H9 (cell line): ENCODE data around the gene ANKRD44. TPM values are rescaled to one million over a fixed set of nuclear protein-coding genes. Genes with fewer than 3 reads are reported as not detected.
A peak's percentile ranks its signal among the peaks of the same experiment; 100 is the strongest.

Experiments used
- DNase-seq: peaks from one replicate; pipeline ENCODE4 v3.0.0-alpha.2; 2017
- H2AFZ ChIP-seq: one replicate; pipeline ENCODE4 v1.6.1; 2013; ENCODE audit warnings: mild to moderate bottlenecking, low read length, control low read depth, moderate library complexity
- H2AK5ac ChIP-seq: 2 replicates; pipeline ENCODE4 v1.6.1; 2013; ENCODE audit warnings: low read length, control low read depth, mixed read lengths; ENCODE audit not compliant: insufficient read length
- H2BK120ac ChIP-seq: one replicate; pipeline ENCODE4 v1.6.1; 2013; ENCODE audit warnings: low read depth, mild to moderate bottlenecking, low read length, control low read depth, inconsistent platforms; ENCODE audit not compliant: poor library complexity, severe bottlenecking
- H2BK12ac ChIP-seq: 2 replicates; pipeline ENCODE4 v1.6.1; 2013; ENCODE audit warnings: low read length, control low read depth, mixed read lengths, low read depth; ENCODE audit not compliant: insufficient read length
- H2BK15ac ChIP-seq: 2 replicates; pipeline ENCODE4 v1.6.1; 2013; ENCODE audit warnings: low read depth, low read length, control low read depth
- H2BK20ac ChIP-seq: one replicate; pipeline ENCODE4 v1.6.1; 2013; ENCODE audit warnings: low read depth, mild to moderate bottlenecking, low read length, control low read depth, inconsistent platforms; ENCODE audit not compliant: poor library complexity, severe bottlenecking
- H2BK5ac ChIP-seq: 2 replicates; pipeline ENCODE4 v1.6.1; 2013; ENCODE audit warnings: low read length, control low read depth, mixed read lengths; ENCODE audit not compliant: insufficient read length
- H3K14ac ChIP-seq: 2 replicates; pipeline ENCODE4 v1.6.1; 2013; ENCODE audit warnings: low read length, control low read depth; ENCODE audit not compliant: insufficient read depth
- H3K18ac ChIP-seq: 2 replicates; pipeline ENCODE4 v1.6.1; 2013; ENCODE audit warnings: low read depth, mild to moderate bottlenecking, mixed read lengths, low read length, control low read depth; ENCODE audit not compliant: insufficient read length
- H3K23ac ChIP-seq: 2 replicates; pipeline ENCODE4 v1.6.1; 2013; ENCODE audit warnings: low read length, control low read depth, mixed read lengths, low read depth; ENCODE audit not compliant: insufficient read length
- H3K23me2 ChIP-seq: 2 replicates; pipeline ENCODE4 v1.6.1; 2013; ENCODE audit warnings: low read depth, mild to moderate bottlenecking, mixed read lengths, low read length, control low read depth; ENCODE audit not compliant: insufficient read length, poor library complexity, severe bottlenecking
- H3K27ac ChIP-seq: 2 replicates; pipeline ENCODE4 v1.5.1; 2013; ENCODE audit warnings: low read length, control low read depth, mixed read lengths, low read depth; ENCODE audit not compliant: insufficient read length
- H3K27me3 ChIP-seq: 2 replicates; pipeline ENCODE4 v1.6.1; 2013; ENCODE audit warnings: low read length, control low read depth, inconsistent platforms; ENCODE audit not compliant: insufficient read depth
- H3K4ac ChIP-seq: 2 replicates; pipeline ENCODE4 v1.6.1; 2013; ENCODE audit warnings: low read depth, mild to moderate bottlenecking, control low read depth, inconsistent platforms, low read length, moderate library complexity
- H3K4me1 ChIP-seq: 2 replicates; pipeline ENCODE4 v1.6.1; 2013; ENCODE audit warnings: low read length, control low read depth, inconsistent platforms; ENCODE audit not compliant: insufficient read depth
- H3K4me2 ChIP-seq: 2 replicates; pipeline ENCODE4 v1.6.1; 2013; ENCODE audit warnings: low read length, control low read depth, mixed read lengths; ENCODE audit not compliant: insufficient read length, insufficient read depth
- H3K56ac ChIP-seq: 2 replicates; pipeline ENCODE4 v1.6.1; 2013; ENCODE audit warnings: low read depth, mild to moderate bottlenecking, mixed read lengths, low read length, control low read depth; ENCODE audit not compliant: insufficient read length
- H3K79me1 ChIP-seq: 2 replicates; pipeline ENCODE4 v1.6.1; 2013; ENCODE audit warnings: low read depth, mild to moderate bottlenecking, moderate library complexity, low read length, control low read depth, inconsistent platforms; ENCODE audit not compliant: insufficient read depth, poor library complexity, severe bottlenecking
- H3K79me2 ChIP-seq: 2 replicates; pipeline ENCODE4 v1.6.1; 2013; ENCODE audit warnings: low read length, control low read depth, inconsistent platforms; ENCODE audit not compliant: insufficient read depth
- H3K9ac ChIP-seq: 2 replicates; pipeline ENCODE4 v1.6.1; 2013; ENCODE audit warnings: low read length, control low read depth, mixed read lengths; ENCODE audit not compliant: insufficient read length; ENCODE audit errors: extremely low read depth
- H3K9me3 ChIP-seq: one replicate; pipeline ENCODE4 v1.6.1; 2013; ENCODE audit warnings: low read depth, low read length, inconsistent platforms; ENCODE audit not compliant: control insufficient read depth
- H3T11ph ChIP-seq: one replicate; pipeline ENCODE4 v1.6.1; 2013; ENCODE audit warnings: mild to moderate bottlenecking, low read length, control low read depth, inconsistent platforms
- H4K20me1 ChIP-seq: one replicate; pipeline ENCODE4 v1.6.1; 2013; ENCODE audit not compliant: control insufficient read depth, insufficient read length, insufficient read depth
- H4K5ac ChIP-seq: 2 replicates; pipeline ENCODE4 v1.6.1; 2013; ENCODE audit warnings: low read depth, mild to moderate bottlenecking, mixed read lengths, low read length, control low read depth; ENCODE audit not compliant: insufficient read length
- H4K8ac ChIP-seq: replicated peaks from 2 replicates; pipeline ENCODE4 v1.6.1; 2013; ENCODE audit warnings: low read length, control low read depth, mixed read lengths, low read depth; ENCODE audit not compliant: insufficient read length
- H4K91ac ChIP-seq: 2 replicates; pipeline ENCODE4 v1.6.1; 2013; ENCODE audit warnings: low read depth, mild to moderate bottlenecking, moderate library complexity, mixed read lengths, low read length, control low read depth; ENCODE audit not compliant: insufficient read length
- H3K27ac Mint-ChIP-seq, 3 experiments: 2 replicates in 2 of 3; 3 replicates in 1 of 3; pipeline ENCODE4 v1.8.0; 2020 to 2021; ENCODE audit warnings: mixed read lengths in 3 of 3, mild to moderate bottlenecking in 1 of 3, moderate library complexity in 1 of 3
- H3K27me3 Mint-ChIP-seq: 2 replicates; pipeline ENCODE4 v1.8.0; 2021; ENCODE audit warnings: low read depth, mild to moderate bottlenecking, moderate library complexity, mixed read lengths
- H3K36me3 Mint-ChIP-seq, 3 experiments: 2 replicates in 2 of 3; 3 replicates in 1 of 3; pipeline ENCODE4 v1.8.0; 2020 to 2021; ENCODE audit warnings: low read depth in 3 of 3, mixed read lengths in 3 of 3; ENCODE audit not compliant: insufficient read depth in 1 of 3
- H3K4me1 Mint-ChIP-seq, 2 experiments: 2 replicates each; pipeline ENCODE4 v1.8.0; 2020; ENCODE audit warnings: mixed read lengths in 2 of 2
- H3K4me3 Mint-ChIP-seq, 2 experiments: 2 replicates in 1 of 2; 3 replicates in 1 of 2; pipeline ENCODE4 v1.8.0; 2020 to 2021; ENCODE audit warnings: mild to moderate bottlenecking in 2 of 2, mixed read lengths in 2 of 2, moderate library complexity in 1 of 2
- H3K9me3 Mint-ChIP-seq, 2 experiments: 2 replicates in 1 of 2; 3 replicates in 1 of 2; pipeline ENCODE4 v1.8.0; 2020; ENCODE audit warnings: mild to moderate bottlenecking in 2 of 2, mixed read lengths in 2 of 2, moderate library complexity in 1 of 2
- WGBS: extraction: QIAGEN DNeasy Blood & Tissue Kit; methylation state at CpG from one replicate; pipeline ENCODE4 v1.1.7; 2013; ENCODE audit warnings: missing lambda C conversion rate, low lambda C conversion rate, mixed read lengths; ENCODE audit not compliant: insufficient read length; ENCODE audit errors: extremely low coverage; 5-methylcytosine and 5-hydroxymethylcytosine counted together
- total RNA-seq: library from RNA; stranded (reverse); gene quantifications from 2 replicates; pipeline ENCODE4 v1.2.1, GENCODE V29; 2021
- TF ChIP-seq, protein P1 (sequence below): fragments of 200-600 bp; sonication (generic); conservative IDR thresholded peaks from 3 replicates; pipeline ENCODE4 v1.8.0; 2021; ENCODE audit warnings: antibody characterized with exemption, mild to moderate bottlenecking

Gene ANKRD44
- total RNA-seq, 1 experiment from 2014 or later: 1.9 TPM

- no peak overlapping the region for H2BK12ac ChIP-seq
- no peaks in the 10 kb centered on the region for H4K20me1 ChIP-seq
- Mint-ChIP-seq H3K9me3 (no peaks in the 10 kb centered on the region), H3K27me3 (no peaks in the 10 kb centered on the region), H3K27ac (0 out of 7 replicates have a peak overlapping the region, but pooled peaks of 1 of the 3 experiments have one; percentile 19), H3K36me3 (no peaks in the 10 kb centered on the region; a peak in 1 of 7 replicates), H3K4me1 (peaks cover 15 to 17% of the 10 kb centered on the region in 2 experiments), H3K4me3 (no peak overlapping the region)
- H4K8ac ChIP-seq: no peak overlapping the region
- no peak overlapping the region for H3K18ac ChIP-seq
- H3K9me3 ChIP-seq: no peaks in the 10 kb centered on the region
- WGBS: no CpG with 5 or more reads among the region's 5 CpGs
- no peak overlapping the region for H2BK5ac ChIP-seq
- H3T11ph ChIP-seq: no peak overlapping the region
- no peak overlapping the region for H4K5ac ChIP-seq
- H2BK20ac ChIP-seq: no peak overlapping the region
- no peaks in the 10 kb centered on the region for H3K79me1 ChIP-seq
- no peak overlapping the region for H4K91ac ChIP-seq
- no peak overlapping the region for H3K14ac ChIP-seq
- H2AK5ac ChIP-seq: no peak overlapping the region
- H3K9ac ChIP-seq: no peak overlapping the region
- DNase-seq: no peak
- H2AFZ ChIP-seq: no peak overlapping the region
- H3K4ac ChIP-seq: no peak overlapping the region
- TF ChIP-seq, protein P1, sequence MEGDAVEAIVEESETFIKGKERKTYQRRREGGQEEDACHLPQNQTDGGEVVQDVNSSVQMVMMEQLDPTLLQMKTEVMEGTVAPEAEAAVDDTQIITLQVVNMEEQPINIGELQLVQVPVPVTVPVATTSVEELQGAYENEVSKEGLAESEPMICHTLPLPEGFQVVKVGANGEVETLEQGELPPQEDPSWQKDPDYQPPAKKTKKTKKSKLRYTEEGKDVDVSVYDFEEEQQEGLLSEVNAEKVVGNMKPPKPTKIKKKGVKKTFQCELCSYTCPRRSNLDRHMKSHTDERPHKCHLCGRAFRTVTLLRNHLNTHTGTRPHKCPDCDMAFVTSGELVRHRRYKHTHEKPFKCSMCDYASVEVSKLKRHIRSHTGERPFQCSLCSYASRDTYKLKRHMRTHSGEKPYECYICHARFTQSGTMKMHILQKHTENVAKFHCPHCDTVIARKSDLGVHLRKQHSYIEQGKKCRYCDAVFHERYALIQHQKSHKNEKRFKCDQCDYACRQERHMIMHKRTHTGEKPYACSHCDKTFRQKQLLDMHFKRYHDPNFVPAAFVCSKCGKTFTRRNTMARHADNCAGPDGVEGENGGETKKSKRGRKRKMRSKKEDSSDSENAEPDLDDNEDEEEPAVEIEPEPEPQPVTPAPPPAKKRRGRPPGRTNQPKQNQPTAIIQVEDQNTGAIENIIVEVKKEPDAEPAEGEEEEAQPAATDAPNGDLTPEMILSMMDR: no peak
- H2BK120ac ChIP-seq: no peak overlapping the region
- H3K23me2 ChIP-seq: no peaks in the 10 kb centered on the region
- no peaks in the 10 kb centered on the region; the same call in 1 of the 2 replicates for H3K4me1 ChIP-seq
- no peak overlapping the region for H2BK15ac ChIP-seq
- no peak overlapping the region for H3K4me2 ChIP-seq
- H3K23ac ChIP-seq: no peak overlapping the region
- H3K79me2 ChIP-seq: no peaks in the 10 kb centered on the region
- H3K27me3 ChIP-seq: no peaks in the 10 kb centered on the region
- H3K27ac ChIP-seq: no peak overlapping the region
- H3K56ac ChIP-seq: no peak overlapping the region
These were observed 174.1 kb downstream of the ANKRD44 start for GRCh38 chr2:197136452-197136851.
